ENCODE measurements around the gene SETBP1.

Gene SETBP1

DNA sequence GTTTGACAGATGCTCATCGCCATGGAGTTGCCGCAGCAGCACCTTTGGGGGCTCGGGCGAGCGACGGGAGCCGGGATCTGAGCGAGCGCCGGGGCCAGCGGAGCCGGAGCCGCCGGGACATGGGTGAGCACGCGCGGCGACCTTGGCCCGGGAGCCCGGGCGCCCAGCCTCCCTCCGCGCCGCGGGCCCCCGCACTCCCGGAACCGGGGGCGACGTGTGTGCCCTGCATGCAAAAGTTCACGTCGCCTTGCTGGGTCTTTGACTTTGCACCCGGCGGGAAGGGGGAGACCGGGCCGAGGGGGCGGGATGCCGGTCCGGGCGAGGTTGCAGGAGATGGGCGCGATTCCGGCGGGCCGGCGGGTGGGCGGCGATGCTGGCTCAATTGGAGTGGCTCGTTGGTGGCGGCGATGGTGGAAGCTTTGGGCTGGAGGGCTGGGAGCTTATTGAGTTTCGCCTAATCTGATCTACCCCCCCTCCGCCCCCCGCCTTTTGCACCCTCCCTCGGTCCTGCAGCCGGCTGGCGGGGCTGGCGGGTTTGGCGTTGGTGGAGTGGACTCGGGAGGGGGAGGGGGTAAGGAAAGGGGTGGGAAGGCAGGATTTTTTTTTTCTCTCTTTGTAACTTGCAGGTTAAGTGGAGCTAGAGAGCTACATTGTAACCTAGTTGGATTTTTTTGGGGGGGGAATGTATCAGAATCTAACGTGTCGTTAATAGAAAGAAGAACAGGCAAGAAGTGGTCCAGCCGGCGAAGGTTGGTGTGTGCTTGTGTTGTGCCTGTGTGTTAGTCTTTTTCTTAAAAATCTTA lies at the start of gene SETBP1:
TSS of gene SETBP1 (plus strand) at position 616 of the 803 bp plus-strand sequence. CDS start 20,459 bp downstream, outside the sequence.
- DNase-seq, result peak; percentile 19

DNA sequence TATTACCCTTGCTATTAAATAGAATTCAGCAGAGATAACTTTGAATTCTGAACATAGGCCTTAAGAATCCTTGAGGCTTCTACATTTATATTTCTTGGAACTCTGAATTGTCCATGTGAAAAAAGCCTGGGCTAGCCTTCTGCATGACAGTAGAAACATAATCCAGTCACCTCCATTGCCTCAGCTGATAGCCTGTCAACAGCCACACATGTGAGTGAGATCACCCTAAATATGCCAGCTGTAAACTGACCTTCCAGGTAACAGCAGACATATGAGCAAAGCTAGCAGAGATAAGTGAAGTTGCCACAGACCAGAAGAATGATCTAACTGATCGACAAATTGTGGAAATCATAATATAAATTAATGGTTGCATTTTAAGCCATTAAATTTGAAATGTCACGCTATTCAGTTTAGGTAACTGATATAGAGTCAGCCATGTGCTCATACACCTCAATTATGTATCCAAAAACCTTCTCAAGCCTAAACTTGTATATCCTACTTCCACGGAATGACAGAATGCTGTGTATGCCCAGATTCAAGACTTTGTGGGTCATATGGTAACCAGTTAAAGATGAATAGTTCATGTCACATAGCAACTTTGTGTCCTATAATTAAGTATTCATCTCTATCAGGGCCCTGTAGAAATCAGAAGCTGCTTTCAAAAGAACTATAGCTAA lies 48.1 kb upstream of the SETBP1 start:
- no peak for DNase-seq

DNA sequence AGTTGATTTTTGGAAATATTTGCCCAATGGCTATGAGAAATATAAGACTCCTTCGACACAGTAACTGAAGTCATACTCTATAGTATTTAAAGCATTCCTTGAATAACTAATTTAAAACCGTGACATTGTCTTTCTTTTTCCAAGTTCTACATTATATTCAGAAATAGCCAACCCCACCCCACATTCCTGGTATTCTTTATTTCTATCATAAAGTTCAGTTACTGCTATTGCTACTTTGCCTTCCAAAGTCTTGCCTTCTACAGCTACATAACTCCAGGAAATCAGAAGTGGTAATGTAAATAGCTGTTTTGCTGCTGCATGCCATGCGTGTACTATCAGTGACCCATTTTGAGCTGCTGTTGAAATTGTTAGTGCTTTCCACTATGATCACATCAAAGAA lies 45.1 kb upstream of the SETBP1 start:
- no peak for DNase-seq

DNA sequence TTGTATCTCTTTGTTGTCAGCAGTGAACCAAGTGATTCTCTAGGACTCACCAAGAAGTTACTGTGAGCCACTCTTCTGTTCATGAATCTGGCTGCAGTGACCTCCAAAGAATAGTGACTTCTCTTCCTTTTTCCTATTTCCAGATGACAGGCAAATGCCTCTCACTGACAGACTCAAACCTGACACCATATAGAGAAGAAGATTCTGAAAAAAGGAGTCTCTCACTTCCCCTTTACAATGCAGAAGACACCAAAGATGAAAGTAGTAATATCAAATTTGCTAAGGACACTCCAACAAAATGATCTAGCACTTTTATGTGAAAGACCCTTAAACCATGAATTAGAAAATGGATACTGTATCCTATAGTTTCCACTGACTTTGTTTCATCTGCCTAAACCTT lies 44.4 kb upstream of the SETBP1 start:
- DNase-seq, result no peak

GRCh38 chr18:44637210-44638033 lies 43.3 kb upstream of the SETBP1 start:
- peak; percentile 22 for DNase-seq

DNA sequence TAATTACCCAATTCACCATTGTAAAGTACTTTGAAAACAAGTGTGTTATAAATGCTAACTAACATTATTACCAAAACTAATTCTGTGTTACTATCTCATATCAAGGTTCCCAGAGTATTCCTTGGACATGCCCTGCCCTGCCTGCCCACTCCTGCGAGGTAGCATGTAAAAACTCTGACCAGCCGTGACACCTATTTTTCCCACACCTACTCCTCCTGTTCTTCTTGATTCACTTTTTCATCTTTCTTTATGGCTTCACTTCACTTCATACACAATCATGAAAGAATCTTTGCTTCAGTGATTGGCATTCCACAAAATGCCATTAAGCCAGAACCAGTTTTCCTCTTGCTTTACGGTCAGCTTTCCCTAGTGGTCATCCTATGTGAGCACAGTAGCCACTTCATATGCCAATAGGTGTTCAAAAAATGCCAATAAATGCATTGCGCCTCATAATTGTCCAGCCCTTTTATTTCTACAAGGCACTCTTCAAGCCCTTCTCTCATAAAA lies 42.6 kb upstream of the SETBP1 start:
- DNase-seq, result no peak

- DNase-seq, result no peak
Observed at GRCh38 chr18:44638811-44639210, 41.9 kb upstream of the SETBP1 start.

- no peak for DNase-seq
Observed at GRCh38 chr18:44643004-44643403, 37.7 kb upstream of the SETBP1 start.

- no peak for DNase-seq
Observed at GRCh38 chr18:44651478-44651877, 29.2 kb upstream of the SETBP1 start.

- DNase-seq, result no peak
Observed at GRCh38 chr18:44651918-44652572, 28.6 kb upstream of the SETBP1 start.

- DNase-seq, result no peak
Observed at GRCh38 chr18:44652722-44653121, 28.0 kb upstream of the SETBP1 start.

- DNase-seq, result no peak
Observed at GRCh38 chr18:44654573-44654972, 26.1 kb upstream of the SETBP1 start.

DNA sequence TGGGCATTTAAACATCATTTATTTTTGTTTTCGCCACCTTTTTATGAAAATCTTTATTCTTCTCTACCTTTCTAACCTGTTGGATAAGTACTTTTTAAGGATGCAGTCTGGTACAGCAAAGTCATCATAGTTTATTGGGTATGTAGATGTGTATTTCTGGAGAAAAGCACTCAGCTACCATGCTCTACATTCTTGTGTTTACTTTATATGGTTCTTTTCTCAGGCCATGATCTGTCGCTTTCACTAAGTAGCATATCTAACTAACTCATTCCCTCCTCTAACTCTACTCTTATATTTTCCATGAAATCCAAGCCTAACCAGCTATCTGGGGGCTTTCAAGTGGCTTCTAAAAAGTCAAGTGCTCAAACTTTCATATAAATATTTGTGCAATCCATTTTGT lies 25.3 kb upstream of the SETBP1 start:
- DNase-seq, result no peak

DNA sequence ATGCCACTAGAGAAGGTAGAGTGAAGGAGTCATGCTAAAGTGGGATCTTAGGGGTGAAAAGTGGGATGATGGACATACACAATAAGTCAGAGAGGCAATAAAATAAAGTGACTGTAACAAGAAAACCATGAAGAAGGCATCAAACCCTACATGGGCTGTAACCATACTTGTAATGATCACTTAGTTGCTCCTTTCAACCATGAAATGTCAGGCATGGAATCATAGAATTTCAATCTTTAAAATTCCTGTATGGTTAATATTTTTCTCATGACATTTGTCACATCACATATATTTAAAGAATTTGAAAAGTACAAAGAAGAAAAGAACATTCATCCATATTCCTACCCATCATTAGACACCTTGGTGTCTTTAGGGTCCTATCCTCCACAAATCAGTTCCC lies 20.9 kb upstream of the SETBP1 start:
- no peak for DNase-seq

DNA sequence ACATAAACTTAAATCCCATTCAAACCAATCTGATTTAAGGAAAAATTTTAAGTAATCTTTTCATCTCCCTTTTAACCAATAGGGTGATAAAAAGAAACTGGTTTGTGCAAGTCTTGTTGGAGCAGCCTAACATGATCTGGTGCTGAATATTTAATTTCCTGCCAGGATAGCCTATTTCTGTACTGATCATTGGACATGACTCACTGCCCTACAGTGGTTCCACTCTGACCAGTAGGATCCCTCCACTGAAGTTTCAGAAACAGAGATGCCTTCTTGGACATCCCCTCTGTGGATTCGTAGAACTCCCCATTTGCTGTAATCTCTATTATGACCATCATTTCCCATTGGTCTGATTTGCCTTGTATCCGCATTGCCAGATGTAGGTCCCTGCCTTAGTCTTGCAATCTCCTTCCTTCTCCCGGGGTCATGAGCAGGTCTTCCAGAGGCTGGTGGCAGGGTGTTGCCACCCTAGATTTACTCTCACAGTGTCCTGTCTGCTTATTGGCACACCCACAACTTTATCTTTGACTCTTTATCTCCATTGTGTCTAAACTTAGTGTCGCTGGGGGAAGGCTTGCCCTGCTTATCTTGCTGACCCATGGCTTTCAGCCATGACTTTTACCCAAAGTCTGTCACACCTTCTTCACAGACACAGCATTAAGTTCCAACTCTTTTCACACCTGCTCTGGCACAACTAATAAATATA lies 12.3 kb upstream of the SETBP1 start:
- DNase-seq, result no peak

GRCh38 chr18:44671914-44672313 lies 8.8 kb upstream of the SETBP1 start:
- DNase-seq, result no peak

DNA sequence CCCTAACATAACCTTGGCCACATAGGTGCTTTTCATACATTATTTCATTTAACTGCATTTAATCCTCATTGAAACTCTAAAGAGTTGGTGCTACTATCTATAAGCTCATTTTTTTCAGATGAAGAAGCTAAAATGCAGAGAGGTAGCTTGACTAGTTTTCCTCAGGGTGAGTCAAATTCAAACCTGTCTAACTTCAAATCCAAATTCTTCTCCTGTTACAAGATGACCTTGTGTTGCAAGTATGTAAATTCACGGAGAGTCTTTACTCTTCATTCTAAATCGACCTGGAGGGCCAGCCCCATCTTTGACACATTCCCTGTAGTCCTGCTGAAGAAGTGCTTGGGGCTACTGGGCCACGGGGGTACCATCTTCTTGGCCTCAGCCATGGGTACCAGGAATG lies 8.2 kb upstream of the SETBP1 start:
- DNase-seq, result no peak

- no peak for DNase-seq
Observed at GRCh38 chr18:44673256-44673880, 7.3 kb upstream of the SETBP1 start.

- DNase-seq, result no peak
Observed at GRCh38 chr18:44677933-44678332, 2.8 kb upstream of the SETBP1 start.

GRCh38 chr18:44678725-44679055 lies 2.0 kb upstream of the SETBP1 start:
- no peak for DNase-seq

GRCh38 chr18:44679056-44679913 lies 1.4 kb upstream of the SETBP1 start:
- DNase-seq, result peak; percentile 76
